PC-3 (cell line): Measurements from ENCODE around the gene GMEB2. TPM values are rescaled to one million over a fixed set of nuclear protein-coding genes. Genes with fewer than 3 reads are reported as not detected.

Source experiments
- ATAC-seq: fragments of 200-7000 bp; cut with Tn5 transposase; 2 replicates; pipeline ENCODE4 v1.9.1; 2020; ENCODE audit warnings: mild to moderate bottlenecking, moderate library complexity
- BruUV-seq: library from RNA; stranded (reverse); fragments of 400-500 nt; replicated peaks from 2 replicates; lab custom pipeline; 2021; lab: Mats Ljungman, UMichigan
- CTCF ChIA-PET: fragments of 300-600 bp; sonication (Branson Sonifier 250); formaldehyde crosslinking; loops from one replicate; lab custom pipeline; 2022; ENCODE audit warnings: antibody characterized with exemption; lab: Charles Lee
- POLR2A ChIA-PET: fragments of 300-600 bp; sonication (Branson Sonifier 250); formaldehyde crosslinking; loops from one replicate; lab custom pipeline; 2022; ENCODE audit warnings: antibody characterized with exemption; ENCODE audit not compliant: unreplicated experiment; lab: Charles Lee
- DNase-seq: peaks from one replicate; pipeline ENCODE4 v3.0.0-alpha.2; 2015
- H2AFZ ChIP-seq: fragments of 300-600 bp; sonication (generic); 2 replicates; pipeline ENCODE4 v1.6.0; 2016; ENCODE audit warnings: antibody characterized with exemption, low read length
- H3F3A ChIP-seq: fragments of 300-600 bp; sonication (generic); one replicate; pipeline ENCODE4 v1.6.0; 2017; ENCODE audit warnings: antibody characterized with exemption, low read length, control low read depth, mild to moderate bottlenecking; ENCODE audit not compliant: unreplicated experiment
- H3K27ac ChIP-seq: fragments of 300-600 bp; sonication (generic); 2 replicates; pipeline ENCODE4 v1.5.1; 2016; ENCODE audit warnings: mild to moderate bottlenecking, low read length
- H3K27me3 ChIP-seq: fragments of 300-600 bp; sonication (generic); 2 replicates; pipeline ENCODE4 v1.6.1; 2016; ENCODE audit warnings: low read length, mixed read lengths
- H3K36me3 ChIP-seq: fragments of 300-600 bp; sonication (generic); 2 replicates; pipeline ENCODE4 v1.6.1; 2016; ENCODE audit warnings: low read depth, mixed run types, low read length, mixed read lengths
- H3K4me1 ChIP-seq: fragments of 300-600 bp; sonication (generic); 2 replicates; pipeline ENCODE4 v1.5.1; 2016; ENCODE audit warnings: low read length; ENCODE audit not compliant: insufficient read depth
- H3K4me2 ChIP-seq: fragments of 300-600 bp; sonication (generic); 2 replicates; pipeline ENCODE4 v1.6.0; 2016; ENCODE audit warnings: low read length
- H3K4me3 ChIP-seq: fragments of 300-600 bp; sonication (generic); 2 replicates; pipeline ENCODE4 v1.5.1; 2016; ENCODE audit warnings: mild to moderate bottlenecking, low read length, mixed read lengths
- H3K79me2 ChIP-seq: fragments of 300-600 bp; sonication (generic); 2 replicates; pipeline ENCODE4 v1.6.1; 2017; ENCODE audit warnings: low read length, mixed read lengths
- H3K9ac ChIP-seq: fragments of 300-600 bp; sonication (generic); 2 replicates; pipeline ENCODE4 v1.6.0; 2016; ENCODE audit warnings: mild to moderate bottlenecking, low read length
- H3K9me2 ChIP-seq: fragments of 300-600 bp; sonication (generic); replicated peaks from 2 replicates; pipeline ENCODE4 v1.6.1; 2016; ENCODE audit warnings: mixed run types, low read length, mixed read lengths
- H3K9me3 ChIP-seq: fragments of 300-600 bp; sonication (generic); 2 replicates; pipeline ENCODE4 v1.6.1; 2016; ENCODE audit warnings: low read length, mixed read lengths
- H4K20me1 ChIP-seq: fragments of 300-600 bp; sonication (generic); 2 replicates; pipeline ENCODE4 v1.6.1; 2016; ENCODE audit warnings: low read length, mixed read lengths
- EZH2 ChIP-seq: fragments of 300-600 bp; sonication (generic); IDR thresholded peaks from one replicate; pipeline ENCODE4 v1.6.1; 2017; ENCODE audit warnings: antibody characterized with exemption, mild to moderate bottlenecking, low read length; ENCODE audit not compliant: unreplicated experiment
- EZH2phosphoT487 ChIP-seq: fragments of 300-600 bp; sonication (generic); IDR thresholded peaks from 2 replicates; pipeline ENCODE4 v1.6.1; 2018; ENCODE audit warnings: mild to moderate bottlenecking, antibody characterized with exemption, low read length, borderline replicate concordance
- intact Hi-C: fragments of 100-400 bp; cut with micrococcal nuclease; formaldehyde crosslinking; loops from 2 replicates; pipeline ENCODE4 v1.9.0; 2023
- total RNA-seq: library from RNA; depleted of rRNA; stranded (reverse); fragments of >200 nt; gene quantifications from 2 replicates; pipeline ENCODE4 v1.2.3, GENCODE V29; 2014
- TF ChIP-seq, protein P1 (sequence below): fragments of 300-600 bp; sonication (generic); conservative IDR thresholded peaks from 2 replicates; pipeline ENCODE4 v1.5.1; 2017; ENCODE audit warnings: antibody characterized with exemption, low read depth, mild to moderate bottlenecking, low read length

The GMEB2 gene
- total RNA-seq, 1 experiment from 2014 or later = 13.7 TPM

DNA sequence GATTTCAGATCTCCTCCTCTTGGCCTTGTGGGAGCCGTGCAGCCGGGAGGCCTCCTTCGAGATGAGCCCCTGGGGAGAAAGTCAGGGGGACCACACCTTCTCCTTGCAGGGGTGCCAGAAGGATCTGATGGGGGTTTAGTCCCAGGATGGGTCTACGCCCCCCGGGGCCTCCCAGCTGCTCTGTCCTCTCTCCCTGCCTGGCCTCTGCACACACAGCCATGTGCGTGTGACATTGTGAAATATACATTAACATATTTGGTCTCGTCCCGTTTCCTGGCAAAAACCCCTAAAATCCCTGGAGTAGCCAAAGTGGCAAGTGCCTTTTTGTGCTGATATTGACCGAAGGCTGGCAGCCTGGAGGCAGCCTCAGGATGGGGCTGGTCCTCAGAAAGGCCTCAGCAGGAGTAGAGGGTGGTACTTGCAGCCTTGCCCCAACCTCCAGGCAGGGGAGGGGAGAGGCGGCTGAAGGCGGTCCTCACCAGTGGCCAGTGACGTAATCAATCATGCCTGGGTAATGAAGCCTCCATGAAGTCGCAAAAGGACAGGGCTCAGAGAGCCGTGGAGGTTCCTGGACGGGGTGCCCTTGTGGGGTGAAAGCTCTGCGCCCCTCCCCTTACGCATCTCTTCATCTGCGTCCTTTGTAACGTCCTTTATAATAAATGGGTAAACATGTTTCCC, 47.7 kb downstream of the GMEB2 start:
- Histone ChIP-seq H3K36me3 (no peaks in the 10 kb centered on the region), H4K20me1 (no peaks in the 10 kb centered on the region), H2AFZ (no peak overlapping the region), H3F3A (no peaks in the 10 kb centered on the region), H3K27ac (no peak overlapping the region), H3K4me2 (no peak overlapping the region), H3K27me3 (no peaks in the 10 kb centered on the region), H3K9ac (no peak overlapping the region), H3K9me3 (no peaks in the 10 kb centered on the region), H3K4me3 (no peak overlapping the region), H3K9me2 (no peaks in the 10 kb centered on the region), H3K4me1 (peaks cover 17% of the 10 kb centered on the region), H3K79me2 (no peaks in the 10 kb centered on the region)
- ChIA-PET POLR2A (no interaction called here), CTCF (no interaction called here)
- no peak for ATAC-seq
- TF ChIP-seq, protein P1, sequence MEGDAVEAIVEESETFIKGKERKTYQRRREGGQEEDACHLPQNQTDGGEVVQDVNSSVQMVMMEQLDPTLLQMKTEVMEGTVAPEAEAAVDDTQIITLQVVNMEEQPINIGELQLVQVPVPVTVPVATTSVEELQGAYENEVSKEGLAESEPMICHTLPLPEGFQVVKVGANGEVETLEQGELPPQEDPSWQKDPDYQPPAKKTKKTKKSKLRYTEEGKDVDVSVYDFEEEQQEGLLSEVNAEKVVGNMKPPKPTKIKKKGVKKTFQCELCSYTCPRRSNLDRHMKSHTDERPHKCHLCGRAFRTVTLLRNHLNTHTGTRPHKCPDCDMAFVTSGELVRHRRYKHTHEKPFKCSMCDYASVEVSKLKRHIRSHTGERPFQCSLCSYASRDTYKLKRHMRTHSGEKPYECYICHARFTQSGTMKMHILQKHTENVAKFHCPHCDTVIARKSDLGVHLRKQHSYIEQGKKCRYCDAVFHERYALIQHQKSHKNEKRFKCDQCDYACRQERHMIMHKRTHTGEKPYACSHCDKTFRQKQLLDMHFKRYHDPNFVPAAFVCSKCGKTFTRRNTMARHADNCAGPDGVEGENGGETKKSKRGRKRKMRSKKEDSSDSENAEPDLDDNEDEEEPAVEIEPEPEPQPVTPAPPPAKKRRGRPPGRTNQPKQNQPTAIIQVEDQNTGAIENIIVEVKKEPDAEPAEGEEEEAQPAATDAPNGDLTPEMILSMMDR = no peak
- TF ChIP-seq EZH2phosphoT487 = no peak
- no peak for TF ChIP-seq EZH2
- BruUV-seq = no TSS peak
- DNase-seq = no peak
- intact Hi-C loops = no loop called here

GRCh38 chr20:63578224-63579016, 48.5 kb downstream of the GMEB2 start:
- ATAC-seq (no peak), DNase-seq (no peak)
- H3K9me2 ChIP-seq = no peaks in the 10 kb centered on the region
- no peaks in the 10 kb centered on the region for H3K27me3 ChIP-seq
- no peaks in the 10 kb centered on the region for H4K20me1 ChIP-seq
- H3K4me1 ChIP-seq = peaks cover 18% of the 10 kb centered on the region
- no peaks in the 10 kb centered on the region for H3K9me3 ChIP-seq
- peaks cover 4% of the 10 kb centered on the region for H3K79me2 ChIP-seq
- no peak overlapping the region for H3K9ac ChIP-seq
- no peaks in the 10 kb centered on the region for H3F3A ChIP-seq
- H3K4me2 ChIP-seq = no peak overlapping the region
- H3K36me3 ChIP-seq = no peaks in the 10 kb centered on the region
- BruUV-seq = no TSS peak
- H2AFZ ChIP-seq = no peak overlapping the region
- CTCF ChIA-PET = no interaction called here
- no peak overlapping the region for H3K27ac ChIP-seq
- intact Hi-C loops = no loop called here
- POLR2A ChIA-PET = no interaction called here
- H3K4me3 ChIP-seq = no peak overlapping the region
- TF ChIP-seq EZH2 (no peak), EZH2phosphoT487 (no peak)
- TF ChIP-seq, protein P1 = no peak
